Lower leg skin (tissue), 3 donors: ENCODE measurements around the gene MGA.

ENCODE experiments used
- CTCF ChIP-seq, 3 donors: fragments of 450-650 bp; IDR thresholded peaks; one replicate each; pipeline ENCODE4 v1.5.1; 2016; ENCODE audit warnings: antibody characterized with exemption in 3 of 3, mild to moderate bottlenecking in 3 of 3, moderate library complexity in 2 of 3
- POLR2A ChIP-seq, 2 donors: fragments of 450-650 bp; IDR thresholded peaks; one replicate each; pipeline ENCODE4 v1.6.1; 2016 to 2017; ENCODE audit warnings: antibody characterized with exemption in 2 of 2, mild to moderate bottlenecking in 1 of 2, moderate library complexity in 1 of 2

GRCh38 chr15:41627203-41627602, 33.0 kb upstream of the MGA start:
- TF ChIP-seq POLR2A (IDR thresholded peaks at IDR 0.05) (no peak), CTCF (IDR thresholded peaks at IDR 0.05) (no peak)
